Measurements from ENCODE around the gene EDN2.

- TF ChIP-seq CTCF (IDR thresholded peaks at IDR 0.05) = no peak
- no peak for TF ChIP-seq POLR2A (IDR thresholded peaks at IDR 0.05)
Observed at GRCh38 chr1:41504114-41505035, 19.9 kb upstream of the EDN2 start.

Data from tibial nerve (tissue), 3 donors.